GM18499 (cell line): ENCODE results near the gene VIPAS39.

Experiments
- ATAC-seq: cut with Tn5 transposase; IDR thresholded peaks from one replicate; pipeline ENCODE4 v1.9.1; 2021; ENCODE audit warnings: moderate number of reproducible peaks; ENCODE audit not compliant: insufficient read depth, unreplicated experiment

The VIPAS39 gene

GRCh38 chr14:77409131-77409533 lies 48.3 kb downstream of the VIPAS39 start:
- ATAC-seq = no peak

GRCh38 chr14:77407158-77407557 lies 50.2 kb downstream of the VIPAS39 start:
- ATAC-seq = no peak

GRCh38 chr14:77406718-77407117 lies 50.7 kb downstream of the VIPAS39 start:
- ATAC-seq = no peak

- no peak for ATAC-seq
These were observed 51.3 kb downstream of the VIPAS39 start for GRCh38 chr14:77406086-77406485.

GRCh38 chr14:77403768-77404167 lies 53.6 kb downstream of the VIPAS39 start:
- ATAC-seq = no peak

- no peak for ATAC-seq
These were observed 57.2 kb downstream of the VIPAS39 start for GRCh38 chr14:77400216-77400615.

GRCh38 chr14:77390188-77390587 lies 67.2 kb downstream of the VIPAS39 start:
- no peak for ATAC-seq

GRCh38 chr14:77378701-77379100 lies 78.7 kb downstream of the VIPAS39 start:
- no peak for ATAC-seq

GRCh38 chr14:77377502-77377844 lies 79.9 kb downstream of the VIPAS39 start:
- ATAC-seq = no peak

- peak; percentile 60 for ATAC-seq
These were observed 80.5 kb downstream of the VIPAS39 start, which contains the start of the genes SAMD15 and TMED8 for GRCh38 chr14:77376771-77377501. SAMD15 (plus strand) TSS chr14:77377379; CDS start chr14:77377419, 40 bp downstream. TMED8 (minus strand) TSS chr14:77377094; CDS start chr14:77377053, 41 bp downstream.
